Activated CD4-positive, alpha-beta T cell treated with anti-CD3 and anti-CD28 coated beads, Interleukin-2, amount 10 ng/mL, durations not matched to agents 7 days and 5 days (primary cell): ENCODE results near the gene RBM34. TPM values are rescaled to one million over a fixed set of nuclear protein-coding genes. Genes with fewer than 3 reads are reported as not detected.
"Not testable (repeated sequence)": the region's sequence is repeated elsewhere in the genome, so short reads cannot be mapped to it uniquely, and the experiment has no call there.

Experiments
- CTCF ChIA-PET: fragments of 350-600 bp; sonication (Branson Sonifier 250); formaldehyde crosslinking; loops from one replicate; lab custom pipeline; 2021; ENCODE audit warnings: antibody characterized with exemption; lab: Charles Lee
- POLR2A ChIA-PET: fragments of 350-600 bp; sonication (Branson Sonifier 250); formaldehyde crosslinking; loops from one replicate; lab custom pipeline; 2021; ENCODE audit warnings: antibody characterized with exemption; lab: Charles Lee
- DNase-seq: peaks from one replicate; pipeline ENCODE4 v3.0.0-alpha.2; 2020
- H3K27ac Mint-ChIP-seq: one replicate; pipeline ENCODE4 v1.8.0; 2021; ENCODE audit warnings: mild to moderate bottlenecking, moderate library complexity, mixed read lengths
- H3K27me3 Mint-ChIP-seq: one replicate; pipeline ENCODE4 v1.8.0; 2021; ENCODE audit warnings: mixed read lengths
- H3K36me3 Mint-ChIP-seq: one replicate; pipeline ENCODE4 v1.8.0; 2021; ENCODE audit warnings: low read depth, mixed read lengths
- H3K4me1 Mint-ChIP-seq: one replicate; pipeline ENCODE4 v1.8.0; 2021; ENCODE audit warnings: mixed read lengths
- H3K4me3 Mint-ChIP-seq: one replicate; pipeline ENCODE4 v1.8.0; 2021; ENCODE audit warnings: mild to moderate bottlenecking, moderate library complexity, mixed read lengths
- H3K9me3 Mint-ChIP-seq: one replicate; pipeline ENCODE4 v1.8.0; 2021; ENCODE audit warnings: mixed read lengths
- total RNA-seq, 2 experiments: library from RNA; stranded (reverse); gene quantifications; one replicate each; pipeline ENCODE4 v1.2.3, GENCODE V29; 2021

RBM34 gene
- total RNA-seq, 2 experiments from 2014 or later = 112 to 116 TPM

GRCh38 chr1:235169986-235170385 is 8.9 kb upstream of the RBM34 start:
- peaks cover 29% of the 10 kb centered on the region for H3K36me3 Mint-ChIP-seq
- H3K27me3 Mint-ChIP-seq = no peaks in the 10 kb centered on the region
- H3K4me3 Mint-ChIP-seq = no peak overlapping the region
- CTCF ChIA-PET = no interaction called here
- H3K27ac Mint-ChIP-seq = no peak overlapping the region
- no peak for DNase-seq
- no peaks in the 10 kb centered on the region for H3K4me1 Mint-ChIP-seq
- no peaks in the 10 kb centered on the region for H3K9me3 Mint-ChIP-seq
- POLR2A ChIA-PET = no interaction called here

GRCh38 chr1:235168375-235168774 is 7.3 kb upstream of the RBM34 start:
- Mint-ChIP-seq H3K4me1 (no peaks in the 10 kb centered on the region), H3K27me3 (no peaks in the 10 kb centered on the region), H3K4me3 (no peak overlapping the region), H3K36me3 (peaks cover 23% of the 10 kb centered on the region), H3K27ac (no peak overlapping the region), H3K9me3 (peaks cover 1% of the 10 kb centered on the region)
- DNase-seq = no peak
- POLR2A ChIA-PET = interaction anchor here (0.5 kb wide), 1 partner anchor 20 kb away, joined by 5 read pairs; no protein-coding TSS in a partner anchor
- CTCF ChIA-PET = interaction anchor here (1.3 kb wide), 1 partner anchor 11 kb away, joined by 3 read pairs; no protein-coding TSS in a partner anchor

- ChIA-PET CTCF (interaction anchor here (0.9 to 1.0 kb wide), 2 partner anchors 245 to 343 kb away, joined by 3 read pairs; no protein-coding TSS in a partner anchor), POLR2A (interaction anchor here (0.6 kb wide), 2 partner anchors 71 to 84 kb away, joined by 3 to 4 read pairs; no protein-coding TSS in a partner anchor)
- peak overlapping the region; percentile 93 for H3K4me3 Mint-ChIP-seq
- peak overlapping the region; percentile 96 for H3K27ac Mint-ChIP-seq
- peaks cover 26% of the 10 kb centered on the region for H3K4me1 Mint-ChIP-seq
- H3K27me3 Mint-ChIP-seq = no peaks in the 10 kb centered on the region
- peaks cover 24% of the 10 kb centered on the region for H3K36me3 Mint-ChIP-seq
- H3K9me3 Mint-ChIP-seq = peaks cover 1% of the 10 kb centered on the region
- no peak for DNase-seq
These were observed 756 bp upstream of the RBM34 start for GRCh38 chr1:235161685-235162327.

GRCh38 chr1:235160383-235160956 is 580 bp downstream of the RBM34 start:
- H3K4me3 Mint-ChIP-seq = peak overlapping the region; percentile 93

GRCh38 chr1:235159930-235160329 is 1.1 kb downstream of the RBM34 start:
- CTCF ChIA-PET = interaction anchor here (0.6 to 2.2 kb wide), 3 partner anchors 14 to 267 kb away, joined by 3 to 8 read pairs (median 4); no protein-coding TSS in a partner anchor
- DNase-seq, H3K27me3 Mint-ChIP-seq, H3K9me3 Mint-ChIP-seq, POLR2A ChIA-PET: not testable (repeated sequence)
- Mint-ChIP-seq H3K4me3 (peak overlapping the region; percentile 93), H3K27ac (peak overlapping the region; percentile 84), H3K36me3 (peaks cover 26% of the 10 kb centered on the region), H3K4me1 (peaks cover 26% of the 10 kb centered on the region)

More at GRCh38 chr1:235160383-235160956, 580 bp downstream of the RBM34 start:
- Mint-ChIP-seq H3K27me3 (no peaks in the 10 kb centered on the region), H3K4me1 (peaks cover 26% of the 10 kb centered on the region), H3K36me3 (peaks cover 26% of the 10 kb centered on the region), H3K27ac (peak overlapping the region; percentile 96), H3K9me3 (peaks cover 1% of the 10 kb centered on the region)
- ChIA-PET POLR2A (no interaction called here), CTCF (interaction anchor here (0.6 to 2.2 kb wide), 10 partner anchors 8 to 747 kb away, joined by 3 to 8 read pairs (median 3); no protein-coding TSS in a partner anchor)
- peak; percentile 55 for DNase-seq

GRCh38 chr1:235159284-235159683 is 1.8 kb downstream of the RBM34 start:
- Mint-ChIP-seq H3K4me1 (peaks cover 31% of the 10 kb centered on the region), H3K4me3 (peak overlapping the region; percentile 22), H3K36me3 (peaks cover 29% of the 10 kb centered on the region)
- not testable (repeated sequence) for DNase-seq, H3K27ac Mint-ChIP-seq, H3K27me3 Mint-ChIP-seq, H3K9me3 Mint-ChIP-seq
- ChIA-PET CTCF (interaction anchor here (0.7 to 2.2 kb wide), 3 partner anchors 13 to 38 kb away, joined by 3 to 8 read pairs (median 5); no protein-coding TSS in a partner anchor), POLR2A (interaction anchor here (0.6 kb wide), 2 partner anchors 56 to 289 kb away, joined by 3 read pairs; no protein-coding TSS in a partner anchor)

- Mint-ChIP-seq H3K4me1 (peaks cover 32% of the 10 kb centered on the region), H3K4me3 (peak overlapping the region; percentile 22), H3K27me3 (no peaks in the 10 kb centered on the region), H3K9me3 (no peaks in the 10 kb centered on the region), H3K27ac (no peak overlapping the region), H3K36me3 (peaks cover 33% of the 10 kb centered on the region)
- POLR2A ChIA-PET = interaction anchor here (0.6 kb wide), 2 partner anchors 56 to 289 kb away, joined by 3 read pairs; no protein-coding TSS in a partner anchor
- DNase-seq = no peak
- CTCF ChIA-PET = interaction anchor here (0.7 to 1.2 kb wide), 3 partner anchors 19 to 38 kb away, joined by 3 to 5 read pairs (median 4); no protein-coding TSS in a partner anchor
These were observed 2.4 kb downstream of the RBM34 start for GRCh38 chr1:235158680-235159079.

- Mint-ChIP-seq H3K4me3 (no peak overlapping the region), H3K4me1 (peaks cover 33% of the 10 kb centered on the region), H3K27ac (no peak overlapping the region), H3K9me3 (no peaks in the 10 kb centered on the region), H3K36me3 (peaks cover 42% of the 10 kb centered on the region), H3K27me3 (no peaks in the 10 kb centered on the region)
- POLR2A ChIA-PET = no interaction called here
- CTCF ChIA-PET = interaction anchor here (0.5 to 2.5 kb wide), 3 partner anchors 10 to 16 kb away, joined by 4 to 11 read pairs (median 5); no protein-coding TSS in a partner anchor
- DNase-seq = no peak
These were observed 3.9 kb downstream of the RBM34 start for GRCh38 chr1:235157150-235157549.

- DNase-seq = no peak
- Mint-ChIP-seq H3K27ac (no peak overlapping the region), H3K4me3 (no peak overlapping the region), H3K36me3 (peaks cover 42% of the 10 kb centered on the region), H3K4me1 (peaks cover 30% of the 10 kb centered on the region), H3K9me3 (no peaks in the 10 kb centered on the region), H3K27me3 (no peaks in the 10 kb centered on the region)
- CTCF ChIA-PET = interaction anchor here (1.3 to 2.5 kb wide), 3 partner anchors 10 to 259 kb away, joined by 5 to 11 read pairs (median 6); no protein-coding TSS in a partner anchor
- POLR2A ChIA-PET = interaction anchor here (0.7 kb wide), 1 partner anchor 115 kb away, joined by 3 read pairs; no protein-coding TSS in a partner anchor
These were observed 4.3 kb downstream of the RBM34 start for GRCh38 chr1:235156740-235157139.

- peaks cover 45% of the 10 kb centered on the region for H3K36me3 Mint-ChIP-seq
- DNase-seq = no peak
- H3K4me1 Mint-ChIP-seq = peaks cover 29% of the 10 kb centered on the region
- no peak overlapping the region for H3K27ac Mint-ChIP-seq
- no peaks in the 10 kb centered on the region for H3K9me3 Mint-ChIP-seq
- H3K4me3 Mint-ChIP-seq = no peak overlapping the region
- CTCF ChIA-PET = interaction anchor here (1.3 to 2.5 kb wide), 3 partner anchors 10 to 260 kb away, joined by 5 to 11 read pairs (median 6); no protein-coding TSS in a partner anchor
- POLR2A ChIA-PET = interaction anchor here (0.7 kb wide), 1 partner anchor 115 kb away, joined by 3 read pairs; no protein-coding TSS in a partner anchor
- no peaks in the 10 kb centered on the region for H3K27me3 Mint-ChIP-seq
These were observed 4.8 kb downstream of the RBM34 start for GRCh38 chr1:235156265-235156664.

- peaks cover 25% of the 10 kb centered on the region for H3K4me1 Mint-ChIP-seq
- CTCF ChIA-PET = interaction anchor here (0.6 to 1.1 kb wide), 3 partner anchors 8 to 261 kb away, joined by 3 to 4 read pairs (median 4); partner anchors contain the start of gene RBM34
- POLR2A ChIA-PET = no interaction called here
These were observed 8.8 kb downstream of the RBM34 start for GRCh38 chr1:235152235-235152634.

GRCh38 chr1:235151033-235151432 is 10.0 kb downstream of the RBM34 start:
- Mint-ChIP-seq H3K4me1 (peaks cover 25% of the 10 kb centered on the region), H3K27me3 (no peaks in the 10 kb centered on the region), H3K36me3 (peaks cover 56% of the 10 kb centered on the region), H3K27ac (peak overlapping the region; percentile 59), H3K9me3 (no peaks in the 10 kb centered on the region), H3K4me3 (no peak overlapping the region)
- POLR2A ChIA-PET = no interaction called here
- CTCF ChIA-PET = no interaction called here
- no peak for DNase-seq

More at GRCh38 chr1:235152235-235152634, 8.8 kb downstream of the RBM34 start:
- no peak overlapping the region for H3K27ac Mint-ChIP-seq
- DNase-seq = no peak
- peaks cover 52% of the 10 kb centered on the region for H3K36me3 Mint-ChIP-seq
- no peaks in the 10 kb centered on the region for H3K27me3 Mint-ChIP-seq
- no peak overlapping the region for H3K4me3 Mint-ChIP-seq
- H3K9me3 Mint-ChIP-seq = no peaks in the 10 kb centered on the region
